IMR-90 (cell line): ENCODE data around the gene GRB2. TPM values are rescaled to one million over a fixed set of nuclear protein-coding genes. Genes with fewer than 3 reads are reported as not detected.

Experiments used
- ATAC-seq: fragments of 200-7000 bp; cut with Tn5 transposase; 2 replicates; pipeline ENCODE4 v1.9.1; 2020; ENCODE audit warnings: low read depth, mild to moderate bottlenecking, moderate library complexity
- BruUV-seq: library from RNA; stranded (reverse); fragments of 400-500 nt; replicated peaks from 2 replicates; lab custom pipeline; 2021; lab: Mats Ljungman, UMichigan
- CTCF ChIA-PET: fragments of 300-600 bp; formaldehyde crosslinking; extraction: SDS; loops from one replicate; lab custom pipeline; 2021; ENCODE audit warnings: antibody characterized with exemption; lab: Yijun Ruan, JAX
- POLR2A ChIA-PET: fragments of 300-600 bp; sonication (Branson Sonifier 250); formaldehyde crosslinking; loops from one replicate; lab custom pipeline; 2022; ENCODE audit warnings: antibody characterized with exemption; ENCODE audit not compliant: unreplicated experiment; lab: Charles Lee
- DNase-seq: peaks from one replicate; pipeline ENCODE4 v3.0.0; 2013
- H2AFZ ChIP-seq: replicated peaks from 2 replicates; pipeline ENCODE3; 2013; ENCODE audit warnings: low read length, mild to moderate bottlenecking; ENCODE audit not compliant: poor library complexity
- H2AK5ac ChIP-seq: 2 replicates; pipeline ENCODE4 v1.6.1; 2013; ENCODE audit warnings: low read depth, low read length, inconsistent platforms
- H2AK9ac ChIP-seq: replicated peaks from 2 replicates; pipeline ENCODE3; 2013; ENCODE audit warnings: mild to moderate bottlenecking, low read depth, low read length, moderate library complexity; ENCODE audit not compliant: poor library complexity
- H2BK120ac ChIP-seq: 2 replicates; pipeline ENCODE4 v1.6.1; 2013; ENCODE audit warnings: low read depth, low read length, inconsistent platforms
- H2BK15ac ChIP-seq: 3 replicates; pipeline ENCODE4 v1.6.1; 2013; ENCODE audit warnings: low read depth, low read length, inconsistent platforms
- H2BK20ac ChIP-seq: 2 replicates; pipeline ENCODE4 v1.6.1; 2013; ENCODE audit warnings: low read depth, mild to moderate bottlenecking, inconsistent platforms, low read length, moderate library complexity
- H2BK5ac ChIP-seq: 2 replicates; pipeline ENCODE4 v1.6.1; 2013; ENCODE audit warnings: mild to moderate bottlenecking, low read depth, low read length, inconsistent platforms; ENCODE audit not compliant: poor library complexity, severe bottlenecking
- H3K14ac ChIP-seq: replicated peaks from 2 replicates; pipeline ENCODE4 v1.6.1; 2013; ENCODE audit warnings: low read depth, low read length, inconsistent platforms
- H3K18ac ChIP-seq: 2 replicates; pipeline ENCODE4 v1.6.1; 2013; ENCODE audit warnings: low read depth, low read length, control low read depth
- H3K23ac ChIP-seq: 2 replicates; pipeline ENCODE4 v1.6.1; 2013; ENCODE audit warnings: low read depth, low read length, inconsistent platforms
- H3K27ac ChIP-seq: 2 replicates; pipeline ENCODE4 v1.5.1; 2013; ENCODE audit warnings: mild to moderate bottlenecking, control low read depth, low read length; ENCODE audit not compliant: insufficient read depth
- H3K27me3 ChIP-seq: 2 replicates; pipeline ENCODE4 v1.6.1; 2013; ENCODE audit warnings: low read length; ENCODE audit not compliant: control insufficient read depth, insufficient read depth
- H3K36me3 ChIP-seq: 2 replicates; pipeline ENCODE4 v1.6.1; 2013; ENCODE audit warnings: low read length, mixed read lengths; ENCODE audit not compliant: control insufficient read depth, insufficient read depth
- H3K4ac ChIP-seq: 2 replicates; pipeline ENCODE4 v1.6.1; 2013; ENCODE audit warnings: low read depth, low read length, inconsistent platforms
- H3K4me1 ChIP-seq: 2 replicates; pipeline ENCODE4 v1.6.1; 2013; ENCODE audit warnings: low read length, mixed read lengths; ENCODE audit not compliant: control insufficient read depth, insufficient read depth
- H3K4me2 ChIP-seq: 2 replicates; pipeline ENCODE4 v1.6.1; 2013; ENCODE audit warnings: low read depth, mild to moderate bottlenecking, control low read depth, low read length, moderate library complexity
- H3K4me3 ChIP-seq: 2 replicates; pipeline ENCODE4 v1.5.1; 2013; ENCODE audit warnings: low read depth, mild to moderate bottlenecking, control low read depth, low read length, moderate library complexity; ENCODE audit not compliant: insufficient read depth
- H3K56ac ChIP-seq: 2 replicates; pipeline ENCODE4 v1.6.1; 2013; ENCODE audit warnings: low read length, inconsistent platforms; ENCODE audit not compliant: insufficient read depth; ENCODE audit errors: extremely low read depth
- H3K79me1 ChIP-seq, 2 experiments: 2 replicates each; pipeline ENCODE4 v1.6.1; 2013; ENCODE audit warnings: low read length in 2 of 2, inconsistent platforms in 1 of 2, low read depth in 1 of 2
- H3K9ac ChIP-seq: 2 replicates; pipeline ENCODE4 v1.6.1; 2013; ENCODE audit warnings: low read depth, low read length, control low read depth
- H3K9me1 ChIP-seq: 2 replicates; pipeline ENCODE4 v1.6.1; 2013; ENCODE audit warnings: low read length, inconsistent platforms; ENCODE audit not compliant: insufficient read depth
- H3K9me3 ChIP-seq: 2 replicates; pipeline ENCODE4 v1.6.1; 2013; ENCODE audit warnings: low read length; ENCODE audit not compliant: control insufficient read depth, insufficient read depth
- H4K20me1 ChIP-seq: 2 replicates; pipeline ENCODE4 v1.6.1; 2013; ENCODE audit warnings: low read length, inconsistent platforms; ENCODE audit not compliant: insufficient read depth
- H4K5ac ChIP-seq: 2 replicates; pipeline ENCODE4 v1.6.1; 2013; ENCODE audit warnings: mild to moderate bottlenecking, low read depth, low read length, control low read depth
- H4K8ac ChIP-seq, 2 experiments: 2 replicates each; pipeline ENCODE4 v1.6.1; 2013; ENCODE audit warnings: low read depth in 2 of 2, low read length in 2 of 2, control low read depth in 1 of 2, inconsistent platforms in 1 of 2
- H4K91ac ChIP-seq: 2 replicates; pipeline ENCODE4 v1.6.1; 2013; ENCODE audit warnings: low read depth, low read length, inconsistent platforms; ENCODE audit not compliant: insufficient read depth
- BHLHE40 ChIP-seq: fragments of 150-350 bp; IDR thresholded peaks from 2 replicates; pipeline ENCODE4 v1.6.1; 2016; ENCODE audit warnings: mild to moderate bottlenecking, low read depth, low read length
- CEBPB ChIP-seq: IDR thresholded peaks from 2 replicates; pipeline ENCODE4 v1.6.1; 2012; ENCODE audit warnings: low read depth, low read length, improper control_type of control experiment
- FOS ChIP-seq: fragments of 150-350 bp; IDR thresholded peaks from 2 replicates; pipeline ENCODE4 v1.6.1; 2016; ENCODE audit warnings: low read depth, low read length
- MAZ ChIP-seq: IDR thresholded peaks from 2 replicates; pipeline ENCODE4 v1.6.1; 2012; ENCODE audit warnings: low read depth, mild to moderate bottlenecking, low read length, improper control_type of control experiment, moderate library complexity, borderline replicate concordance
- POLR2A ChIP-seq: IDR thresholded peaks from 2 replicates; pipeline ENCODE4 v1.6.1; 2012; ENCODE audit warnings: mild to moderate bottlenecking, low read depth, low read length
- RAD21 ChIP-seq: IDR thresholded peaks from 2 replicates; pipeline ENCODE4 v1.6.1; 2012; ENCODE audit warnings: low read length, improper control_type of control experiment
- RCOR1 ChIP-seq: IDR thresholded peaks from 2 replicates; pipeline ENCODE4 v1.6.1; 2012; ENCODE audit warnings: mild to moderate bottlenecking, low read length, improper control_type of control experiment; ENCODE audit not compliant: insufficient replicate concordance
- SMC3 ChIP-seq: fragments of 150-350 bp; IDR thresholded peaks from 2 replicates; pipeline ENCODE4 v1.6.1; 2016; ENCODE audit warnings: low read depth, mild to moderate bottlenecking, antibody characterized with exemption, low read length, moderate library complexity
- USF2 ChIP-seq: fragments of 150-350 bp; IDR thresholded peaks from 2 replicates; pipeline ENCODE4 v1.6.1; 2017; ENCODE audit warnings: mild to moderate bottlenecking, antibody characterized with exemption, low read length, low read depth
- WGBS, 2 experiments: methylation state at CpG; one replicate each; pipeline versions ENCODE4 v1.1.5 to v1.1.7; 2013; ENCODE audit warnings: missing lambda C conversion rate in 2 of 2; ENCODE audit not compliant: insufficient read length in 1 of 2; ENCODE audit errors: extremely low coverage in 2 of 2; 5-methylcytosine and 5-hydroxymethylcytosine counted together
- dilution Hi-C: fragments of 300-500 bp; cut with HindIII; formaldehyde crosslinking; loops from one replicate; pipeline ENCODE4 v1.14.3; 2018; ENCODE audit warnings: low sequenced_read_pairs; ENCODE audit not compliant: unreplicated experiment
- in situ Hi-C: fragments of 300-500 bp; cut with MboI; formaldehyde crosslinking; loops from 3 replicates; pipeline ENCODE4 v1.14.3; 2019; ENCODE audit warnings: low sequenced_read_pairs, inconsistent platforms, mixed read lengths
- intact Hi-C: fragments of 100-400 bp; cut with micrococcal nuclease; formaldehyde crosslinking; loops from 2 replicates; pipeline ENCODE4 v1.10.0; 2022
- polyA plus RNA-seq, 3 experiments: library from polyadenylated mRNA; depleted of rRNA; stranded (reverse); fragments of >200 nt; gene quantifications; 2 replicates each; pipeline ENCODE4 v1.2.3, GENCODE V29; 2012; ENCODE audit warnings: low replicate concordance in 1 of 3
- total RNA-seq: library from RNA; depleted of rRNA; stranded (reverse); fragments of >200 nt; gene quantifications from 2 replicates; pipeline ENCODE4 v1.2.3, GENCODE V29; 2012
- TF ChIP-seq, protein P1 (sequence below): conservative IDR thresholded peaks from 2 replicates; pipeline ENCODE4 v1.5.1; 2012; ENCODE audit warnings: mild to moderate bottlenecking, low read depth, low read length, improper control_type of control experiment
- TF ChIP-seq, protein P2 (sequence below): fragments of 150-350 bp; IDR thresholded peaks from 2 replicates; pipeline ENCODE4 v1.6.1; 2016; ENCODE audit warnings: low read depth, mild to moderate bottlenecking, low read length, moderate library complexity, borderline replicate concordance

Gene GRB2
- total and polyA plus RNA-seq, 2 of the 4 experiments (the other 2 are of a cell fraction) = 49.3 to 62.1 TPM

GRCh38 chr17:75396025-75396424, 9.5 kb downstream of the GRB2 start:
- no peak overlapping the region for H3K9ac ChIP-seq
- H2BK5ac ChIP-seq = no peak overlapping the region
- H3K23ac ChIP-seq = no peak overlapping the region
- peaks cover 52% of the 10 kb centered on the region for H4K20me1 ChIP-seq
- H4K8ac ChIP-seq = no peak overlapping the region
- H4K5ac ChIP-seq = no peak overlapping the region
- no peaks in the 10 kb centered on the region; the same call in 1 of the 2 replicates for H3K36me3 ChIP-seq
- H3K14ac ChIP-seq = no peak overlapping the region
- no peak overlapping the region for H2AK5ac ChIP-seq
- no peak for TF ChIP-seq POLR2A
- TF ChIP-seq SMC3 = no peak
- TF ChIP-seq USF2 = no peak
- no peak for TF ChIP-seq FOS
- no peak for TF ChIP-seq MAZ
- TF ChIP-seq RAD21 = no peak
- TF ChIP-seq, protein P1, sequence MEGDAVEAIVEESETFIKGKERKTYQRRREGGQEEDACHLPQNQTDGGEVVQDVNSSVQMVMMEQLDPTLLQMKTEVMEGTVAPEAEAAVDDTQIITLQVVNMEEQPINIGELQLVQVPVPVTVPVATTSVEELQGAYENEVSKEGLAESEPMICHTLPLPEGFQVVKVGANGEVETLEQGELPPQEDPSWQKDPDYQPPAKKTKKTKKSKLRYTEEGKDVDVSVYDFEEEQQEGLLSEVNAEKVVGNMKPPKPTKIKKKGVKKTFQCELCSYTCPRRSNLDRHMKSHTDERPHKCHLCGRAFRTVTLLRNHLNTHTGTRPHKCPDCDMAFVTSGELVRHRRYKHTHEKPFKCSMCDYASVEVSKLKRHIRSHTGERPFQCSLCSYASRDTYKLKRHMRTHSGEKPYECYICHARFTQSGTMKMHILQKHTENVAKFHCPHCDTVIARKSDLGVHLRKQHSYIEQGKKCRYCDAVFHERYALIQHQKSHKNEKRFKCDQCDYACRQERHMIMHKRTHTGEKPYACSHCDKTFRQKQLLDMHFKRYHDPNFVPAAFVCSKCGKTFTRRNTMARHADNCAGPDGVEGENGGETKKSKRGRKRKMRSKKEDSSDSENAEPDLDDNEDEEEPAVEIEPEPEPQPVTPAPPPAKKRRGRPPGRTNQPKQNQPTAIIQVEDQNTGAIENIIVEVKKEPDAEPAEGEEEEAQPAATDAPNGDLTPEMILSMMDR = no peak
- TF ChIP-seq BHLHE40 = no peak
- TF ChIP-seq RCOR1 = no peak
- TF ChIP-seq, protein P2, sequence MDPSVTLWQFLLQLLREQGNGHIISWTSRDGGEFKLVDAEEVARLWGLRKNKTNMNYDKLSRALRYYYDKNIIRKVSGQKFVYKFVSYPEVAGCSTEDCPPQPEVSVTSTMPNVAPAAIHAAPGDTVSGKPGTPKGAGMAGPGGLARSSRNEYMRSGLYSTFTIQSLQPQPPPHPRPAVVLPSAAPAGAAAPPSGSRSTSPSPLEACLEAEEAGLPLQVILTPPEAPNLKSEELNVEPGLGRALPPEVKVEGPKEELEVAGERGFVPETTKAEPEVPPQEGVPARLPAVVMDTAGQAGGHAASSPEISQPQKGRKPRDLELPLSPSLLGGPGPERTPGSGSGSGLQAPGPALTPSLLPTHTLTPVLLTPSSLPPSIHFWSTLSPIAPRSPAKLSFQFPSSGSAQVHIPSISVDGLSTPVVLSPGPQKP = no peak
- TF ChIP-seq CEBPB = no peak
- intact Hi-C loops = no loop called here
- POLR2A ChIA-PET = no interaction called here
- peaks cover 5 to 63% of the 10 kb centered on the region in 2 experiments for H3K79me1 ChIP-seq
- DNase-seq = no peak
- H4K91ac ChIP-seq = no peak overlapping the region
- in situ Hi-C loops = no loop called here
- no peak overlapping the region for H3K27ac ChIP-seq
- ATAC-seq = no peak
- H3K9me3 ChIP-seq = no peaks in the 10 kb centered on the region
- dilution Hi-C loops = no loop called here
- no peak overlapping the region for H2BK20ac ChIP-seq
- no peak overlapping the region for H2AFZ ChIP-seq
- H3K4me2 ChIP-seq = no peak overlapping the region
- no peaks in the 10 kb centered on the region for H3K9me1 ChIP-seq
- H2BK120ac ChIP-seq = no peak overlapping the region
- H3K4me1 ChIP-seq = no peaks in the 10 kb centered on the region; the same call in 1 of the 2 replicates
- H3K4ac ChIP-seq = no peak overlapping the region
- no peak overlapping the region for H3K4me3 ChIP-seq
- H3K27me3 ChIP-seq = no peaks in the 10 kb centered on the region
- no peak overlapping the region for H2AK9ac ChIP-seq
- BruUV-seq = no TSS peak
- 87% methylated on average over 5 of the region's 6 CpGs; no CpG with 5 or more reads in 1 of the 2 experiments for WGBS, 2 experiments
- H3K18ac ChIP-seq = no peak overlapping the region
- no peak overlapping the region for H2BK15ac ChIP-seq
- no peak overlapping the region for H3K56ac ChIP-seq
- CTCF ChIA-PET = interaction anchor here (1.1 kb wide), 1 partner anchor 73 kb away, joined by 4 read pairs; no protein-coding TSS in a partner anchor
